MV-4-11 (cell line): ENCODE results near the gene UBE2I.
"Not testable (repeated sequence)": the region's sequence is repeated elsewhere in the genome, so short reads cannot be mapped to it uniquely, and the experiment has no call there.

Experiments used
- DNase-seq: peaks from one replicate; lab custom pipeline; 2025; lab: John Stamatoyannopoulos, UW

UBE2I gene

GRCh38 chr16:1277617-1278282 is 31.7 kb upstream of the UBE2I start:
- DNase-seq: no peak

- no peak for DNase-seq
Measured at GRCh38 chr16:1278477-1278876, 31.0 kb upstream of the UBE2I start.

- DNase-seq: no peak
Measured at GRCh38 chr16:1279081-1279944, 30.1 kb upstream of the UBE2I start.

- DNase-seq: no peak
Measured at GRCh38 chr16:1279945-1280589, 29.4 kb upstream of the UBE2I start.

- DNase-seq: no peak
Measured at GRCh38 chr16:1280783-1281182, 28.7 kb upstream of the UBE2I start.

GRCh38 chr16:1281517-1281916 is 27.9 kb upstream of the UBE2I start:
- DNase-seq: no peak

- peak; percentile 45 for DNase-seq
Measured at GRCh38 chr16:1282324-1282973, 27.0 kb upstream of the UBE2I start.

GRCh38 chr16:1283296-1283695 is 26.1 kb upstream of the UBE2I start:
- no peak for DNase-seq

- DNase-seq: no peak
Measured at GRCh38 chr16:1283996-1284616, 25.3 kb upstream of the UBE2I start.

GRCh38 chr16:1285669-1286512 is 23.5 kb upstream of the UBE2I start:
- DNase-seq: no peak

- DNase-seq: no peak
Measured at GRCh38 chr16:1286513-1287094, 22.8 kb upstream of the UBE2I start.

- no peak for DNase-seq
Measured at GRCh38 chr16:1287982-1288670, 21.3 kb upstream of the UBE2I start.

GRCh38 chr16:1288813-1289476 is 20.5 kb upstream of the UBE2I start:
- no peak for DNase-seq

GRCh38 chr16:1289477-1289866 is 20.0 kb upstream of the UBE2I start:
- DNase-seq: no peak

- DNase-seq: peak; percentile 33
Measured at GRCh38 chr16:1290063-1290501, 19.4 kb upstream of the UBE2I start.

GRCh38 chr16:1290860-1291575 is 18.4 kb upstream of the UBE2I start:
- no peak for DNase-seq

GRCh38 chr16:1291576-1291974 is 17.9 kb upstream of the UBE2I start:
- DNase-seq: no peak

- not testable (repeated sequence) for DNase-seq
Measured at GRCh38 chr16:1292208-1292607, 17.2 kb upstream of the UBE2I start.

- not testable (repeated sequence) for DNase-seq
Measured at GRCh38 chr16:1292808-1293207, 16.6 kb upstream of the UBE2I start.
